Measurements from ENCODE around the gene FGF8. TPM values are rescaled to one million over a fixed set of nuclear protein-coding genes. Genes with fewer than 3 reads are reported as not detected.
A peak's percentile ranks its signal among the peaks of the same experiment; 100 is the strongest.
"Not testable (repeated sequence)": the region's sequence is repeated elsewhere in the genome, so short reads cannot be mapped to it uniquely, and the experiment has no call there.

Gene FGF8
- total RNA-seq, 1 experiment from 2014 or later, result not detected

- Histone ChIP-seq H3K9me2 (ENCODE audit: insufficient read depth) (no peaks in the 10 kb centered on the region), H3K79me2 (ENCODE audit: low read depth) (no peaks in the 10 kb centered on the region), H3K27me3 (ENCODE audit: insufficient read depth, low read depth) (no peaks in the 10 kb centered on the region), H3K4me1 (replicated peaks; ENCODE audit: insufficient read depth) (no peaks in the 10 kb centered on the region), H3K36me3 (ENCODE audit: low read depth) (no peaks in the 10 kb centered on the region; the same call in 1 of the 2 replicates), H4K20me1 (ENCODE audit: insufficient read depth) (no peaks in the 10 kb centered on the region), H3K4me2 (no peak overlapping the region), H3K27ac (no peak overlapping the region), H3K9me3 (ENCODE audit: insufficient read depth, low read depth) (no peaks in the 10 kb centered on the region), H2AFZ (no peak overlapping the region), H3K4me3 (no peak overlapping the region), H3F3A (ENCODE audit: insufficient read depth, low read depth) (peaks cover 14% of the 10 kb centered on the region; the same call in 1 of the 2 replicates)
- BruUV-seq (replicated peaks), result no TSS peak
- no peak for TF ChIP-seq CTCF (conservative IDR thresholded peaks at IDR 0.05)
- no peak for TF ChIP-seq EZH2 (IDR thresholded peaks at IDR 0.05; ENCODE audit: low read depth)
- intact Hi-C loops (cut with micrococcal nuclease; ENCODE audit: unreplicated experiment), result loop anchor here (10.0 kb wide), 1 partner anchor 335 kb away; no protein-coding TSS in a partner anchor
- no peak for DNase-seq
- CTCF ChIA-PET, result no interaction called here
- POLR2A ChIA-PET (ENCODE audit: unreplicated experiment), result no interaction called here
Observed at GRCh38 chr10:101789686-101790085, 13.8 kb upstream of the FGF8 start.

GRCh38 chr10:101789231-101789630 lies 13.3 kb upstream of the FGF8 start:
- BruUV-seq (replicated peaks); POLR2A ChIA-PET (ENCODE audit: unreplicated experiment); H3K4me2 ChIP-seq; H3K79me2 ChIP-seq (ENCODE audit: low read depth); H3K4me3 ChIP-seq; H4K20me1 ChIP-seq (ENCODE audit: insufficient read depth); CTCF ChIA-PET; H3K9me3 ChIP-seq (ENCODE audit: insufficient read depth, low read depth); H3K27me3 ChIP-seq (ENCODE audit: insufficient read depth, low read depth); H3K4me1 ChIP-seq (replicated peaks; ENCODE audit: insufficient read depth); H3K36me3 ChIP-seq (ENCODE audit: low read depth); DNase-seq; H3K9me2 ChIP-seq (ENCODE audit: insufficient read depth); H2AFZ ChIP-seq; H3K27ac ChIP-seq: not testable (repeated sequence)
- peaks cover 19% of the 10 kb centered on the region for H3F3A ChIP-seq (ENCODE audit: insufficient read depth, low read depth)
- intact Hi-C loops (cut with micrococcal nuclease; ENCODE audit: unreplicated experiment), result loop anchor here (10.0 kb wide), 1 partner anchor 334 kb away; no protein-coding TSS in a partner anchor

GRCh38 chr10:101785801-101786200 lies 9.9 kb upstream of the FGF8 start:
- intact Hi-C loops (cut with micrococcal nuclease; ENCODE audit: unreplicated experiment), result loop anchor here (10.0 kb wide), 1 partner anchor 331 kb away; no protein-coding TSS in a partner anchor
- no peak for DNase-seq
- H3K36me3 ChIP-seq (ENCODE audit: low read depth), result no peaks in the 10 kb centered on the region
- no peak overlapping the region for H2AFZ ChIP-seq
- CTCF ChIA-PET, result no interaction called here
- no peak overlapping the region for H3K4me2 ChIP-seq
- no peak overlapping the region for H3K27ac ChIP-seq
- BruUV-seq (replicated peaks), result no TSS peak
- peaks cover 10% of the 10 kb centered on the region; the same call in 1 of the 2 replicates for H3K79me2 ChIP-seq (ENCODE audit: low read depth)
- H3K9me3 ChIP-seq (ENCODE audit: insufficient read depth, low read depth), result no peaks in the 10 kb centered on the region
- POLR2A ChIA-PET (ENCODE audit: unreplicated experiment), result no interaction called here
- H4K20me1 ChIP-seq (ENCODE audit: insufficient read depth), result peaks cover 1% of the 10 kb centered on the region; the same call in 1 of the 2 replicates
- H3K9me2 ChIP-seq (ENCODE audit: insufficient read depth), result no peaks in the 10 kb centered on the region
- H3K4me1 ChIP-seq (replicated peaks; ENCODE audit: insufficient read depth), result peaks cover 11% of the 10 kb centered on the region; the same call in 1 of the 2 replicates
- H3K27me3 ChIP-seq (ENCODE audit: insufficient read depth, low read depth), result no peaks in the 10 kb centered on the region
- H3K4me3 ChIP-seq, result no peak overlapping the region
- TF ChIP-seq EZH2 (IDR thresholded peaks at IDR 0.05; ENCODE audit: low read depth) (no peak), CTCF (conservative IDR thresholded peaks at IDR 0.05) (no peak)
- H3F3A ChIP-seq (ENCODE audit: insufficient read depth, low read depth), result peaks cover 25% of the 10 kb centered on the region

GRCh38 chr10:101784558-101784957 lies 8.6 kb upstream of the FGF8 start:
- Histone ChIP-seq H3K9me3 (ENCODE audit: insufficient read depth, low read depth) (no peaks in the 10 kb centered on the region), H4K20me1 (ENCODE audit: insufficient read depth) (peaks cover 3% of the 10 kb centered on the region; the same call in 1 of the 2 replicates), H2AFZ (no peak overlapping the region), H3K27ac (no peak overlapping the region), H3F3A (ENCODE audit: insufficient read depth, low read depth) (peaks cover 25% of the 10 kb centered on the region), H3K79me2 (ENCODE audit: low read depth) (peaks cover 10% of the 10 kb centered on the region; the same call in 1 of the 2 replicates), H3K9me2 (ENCODE audit: insufficient read depth) (no peaks in the 10 kb centered on the region), H3K27me3 (ENCODE audit: insufficient read depth, low read depth) (no peaks in the 10 kb centered on the region), H3K4me2 (peak overlapping the region; percentile 79), H3K4me3 (no peak overlapping the region), H3K4me1 (replicated peaks; ENCODE audit: insufficient read depth) (peaks cover 11% of the 10 kb centered on the region; the same call in 1 of the 2 replicates), H3K36me3 (ENCODE audit: low read depth) (no peaks in the 10 kb centered on the region)
- POLR2A ChIA-PET (ENCODE audit: unreplicated experiment), result no interaction called here
- BruUV-seq (replicated peaks), result no TSS peak
- no peak for DNase-seq
- CTCF ChIA-PET, result interaction anchor here (0.9 to 1.0 kb wide), 2 partner anchors 225 to 492 kb away, joined by 4 read pairs; no protein-coding TSS in a partner anchor
- intact Hi-C loops (cut with micrococcal nuclease; ENCODE audit: unreplicated experiment), result loop anchor here (10.0 kb wide), 1 partner anchor 330 kb away; no protein-coding TSS in a partner anchor
- TF ChIP-seq CTCF (conservative IDR thresholded peaks at IDR 0.05) (no peak), EZH2 (IDR thresholded peaks at IDR 0.05; ENCODE audit: low read depth) (no peak)
